ENCODE measurements around the gene ADORA1. TPM values are rescaled to one million over a fixed set of nuclear protein-coding genes. Genes with fewer than 3 reads are reported as not detected.
A peak's percentile ranks its signal among the peaks of the same experiment; 100 is the strongest.

The ADORA1 gene
- total RNA-seq, 2 experiments from 2014 or later, result not detected

DNA sequence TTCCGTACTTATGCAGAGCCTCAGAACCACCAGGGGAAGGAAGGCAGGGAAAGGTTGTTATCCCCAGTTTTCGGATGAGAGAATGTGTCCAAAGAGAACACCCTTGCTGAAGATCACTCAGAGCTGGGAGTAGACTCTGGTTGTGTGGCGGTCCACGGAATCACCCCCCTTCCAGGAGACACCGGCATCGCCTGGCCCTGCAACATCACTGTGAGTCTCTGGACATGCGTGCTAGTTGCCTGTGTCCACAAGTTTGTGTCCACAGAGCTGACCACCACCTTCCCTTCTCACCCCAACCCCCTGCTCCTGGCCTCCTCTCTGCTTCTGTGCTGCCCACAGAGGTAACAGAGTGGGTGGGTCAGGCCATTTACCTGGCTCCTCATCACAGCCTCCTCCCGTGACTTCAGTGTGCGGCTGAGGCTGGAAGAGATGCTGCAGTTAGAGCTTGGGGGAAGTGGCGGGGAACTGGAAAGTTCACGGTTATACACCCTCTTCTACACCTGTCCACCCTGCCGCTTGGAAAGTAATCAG is 40.8 kb downstream of the ADORA1 start:
- ATAC-seq (ENCODE audit: low read depth) (no peak), DNase-seq (no peak)
- Mint-ChIP-seq H3K36me3 (no peaks in the 10 kb centered on the region), H3K4me1 (peaks cover 2% of the 10 kb centered on the region), H3K27ac (no peak overlapping the region), H3K4me3 (no peak overlapping the region), H3K27me3 (peaks cover 11% of the 10 kb centered on the region), H3K9me3 (no peaks in the 10 kb centered on the region)
- POLR2A ChIA-PET, result no interaction called here

DNA sequence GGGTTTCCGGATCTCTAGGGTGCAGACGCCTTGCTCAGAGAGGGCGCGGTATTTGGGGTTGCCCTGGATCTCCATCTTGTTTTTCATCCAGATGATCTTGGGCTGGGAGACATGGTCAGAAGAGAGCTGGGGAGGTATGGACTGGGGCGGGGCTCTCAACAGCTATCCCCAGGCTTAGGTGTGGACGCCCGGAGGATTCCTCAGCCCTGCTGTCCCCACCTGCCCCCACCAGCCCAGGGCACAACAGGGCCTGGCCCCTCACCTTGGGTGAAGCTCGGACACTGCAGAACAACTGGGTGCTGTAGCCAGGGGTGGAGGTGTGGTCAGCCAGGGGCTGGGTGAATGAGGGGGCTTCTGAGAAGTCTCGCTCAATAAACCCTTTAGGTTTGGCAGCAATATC is 41.5 kb downstream of the ADORA1 start:
- POLR2A ChIA-PET, result no interaction called here
- ATAC-seq (ENCODE audit: low read depth) (no peak), DNase-seq (no peak)
- H3K4me1 Mint-ChIP-seq, result peaks cover 2% of the 10 kb centered on the region
- no peak overlapping the region for H3K27ac Mint-ChIP-seq
- no peaks in the 10 kb centered on the region for H3K9me3 Mint-ChIP-seq
- H3K27me3 Mint-ChIP-seq, result peaks cover 11% of the 10 kb centered on the region
- no peaks in the 10 kb centered on the region for H3K36me3 Mint-ChIP-seq
- no peak overlapping the region for H3K4me3 Mint-ChIP-seq

DNA sequence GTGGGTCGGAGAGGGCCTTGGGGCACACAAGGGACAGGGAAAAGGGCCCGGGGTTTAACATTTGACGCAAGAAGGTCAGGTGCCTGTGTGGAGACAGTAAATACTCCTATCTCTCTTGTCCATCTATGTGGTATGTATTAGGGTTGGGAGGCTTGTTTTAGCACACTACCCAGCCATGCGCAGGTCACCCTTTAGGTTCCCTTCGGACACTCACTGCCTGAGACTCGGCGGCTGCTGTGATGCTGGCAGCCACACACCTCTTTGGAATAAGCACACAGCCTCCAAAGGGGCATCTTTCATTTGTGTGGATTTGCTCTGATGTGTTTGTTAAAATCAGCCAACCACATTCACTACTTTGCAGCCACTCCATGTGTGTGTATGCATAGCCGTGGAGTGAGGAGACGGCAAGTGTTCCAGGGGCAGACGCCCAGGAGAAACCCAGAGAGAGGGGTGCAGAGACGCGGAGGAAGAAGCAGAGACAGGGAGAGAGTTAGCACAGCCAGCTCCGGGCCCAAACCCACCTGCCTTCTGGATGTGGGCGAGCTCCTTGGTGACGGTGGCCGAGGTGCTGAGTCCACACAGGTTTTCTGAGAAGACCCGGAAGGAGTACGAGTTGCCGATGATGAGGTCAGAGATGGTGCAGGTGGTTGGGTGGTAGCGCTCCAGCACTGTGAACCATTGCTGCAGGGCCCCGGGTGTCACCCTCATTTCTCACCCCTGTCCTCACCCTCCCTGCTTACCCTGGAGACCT is 42.4 kb downstream of the ADORA1 start:
- DNase-seq (no peak), ATAC-seq (ENCODE audit: low read depth) (no peak)
- H3K4me1 Mint-ChIP-seq, result peaks cover 2% of the 10 kb centered on the region
- no peak overlapping the region for H3K27ac Mint-ChIP-seq
- no peaks in the 10 kb centered on the region for H3K9me3 Mint-ChIP-seq
- H3K27me3 Mint-ChIP-seq, result peaks cover 11% of the 10 kb centered on the region
- no peaks in the 10 kb centered on the region for H3K36me3 Mint-ChIP-seq
- H3K4me3 Mint-ChIP-seq, result no peak overlapping the region
- POLR2A ChIA-PET, result no interaction called here

DNA sequence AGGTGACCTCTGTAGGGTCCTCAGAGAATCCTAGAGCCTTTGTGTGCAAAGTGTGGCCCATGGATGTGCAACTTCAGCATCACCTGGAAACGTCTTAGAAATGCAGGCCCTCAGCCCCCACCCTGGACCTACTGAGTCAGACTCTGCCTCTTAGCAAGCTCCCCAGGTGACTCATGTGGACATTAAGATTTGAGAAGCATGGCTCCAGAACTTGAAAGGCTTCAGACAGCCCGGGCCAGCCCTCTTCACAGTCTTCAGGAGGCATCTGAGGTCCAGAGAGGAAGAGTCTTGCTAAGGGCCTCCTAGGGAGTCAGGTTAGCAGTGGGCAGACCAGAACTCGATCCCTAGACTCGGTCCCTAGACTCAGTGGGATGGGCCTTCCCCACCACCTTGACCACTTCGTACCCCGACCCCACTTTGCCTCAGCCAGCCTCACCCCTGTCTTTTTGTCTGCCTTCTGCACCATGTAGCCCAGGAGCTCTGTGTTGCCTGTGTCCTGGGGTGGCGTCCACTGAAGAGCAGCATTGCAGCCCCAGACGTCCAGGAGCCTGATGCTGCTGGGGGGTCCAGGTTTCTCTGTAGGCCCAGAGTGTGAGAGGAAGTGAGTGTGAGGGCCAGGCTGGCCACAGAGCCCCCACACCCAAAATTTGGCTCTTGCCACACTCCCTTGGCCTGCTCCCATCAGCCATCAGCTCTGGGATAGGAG is 43.3 kb downstream of the ADORA1 start:
- no peak overlapping the region for H3K4me3 Mint-ChIP-seq
- H3K36me3 Mint-ChIP-seq, result no peaks in the 10 kb centered on the region
- POLR2A ChIA-PET, result no interaction called here
- DNase-seq, result no peak
- peaks cover 2% of the 10 kb centered on the region for H3K4me1 Mint-ChIP-seq
- no peak overlapping the region for H3K27ac Mint-ChIP-seq
- H3K27me3 Mint-ChIP-seq, result peaks cover 4% of the 10 kb centered on the region
- H3K9me3 Mint-ChIP-seq, result no peaks in the 10 kb centered on the region
- ATAC-seq (ENCODE audit: low read depth), result no peak

DNA sequence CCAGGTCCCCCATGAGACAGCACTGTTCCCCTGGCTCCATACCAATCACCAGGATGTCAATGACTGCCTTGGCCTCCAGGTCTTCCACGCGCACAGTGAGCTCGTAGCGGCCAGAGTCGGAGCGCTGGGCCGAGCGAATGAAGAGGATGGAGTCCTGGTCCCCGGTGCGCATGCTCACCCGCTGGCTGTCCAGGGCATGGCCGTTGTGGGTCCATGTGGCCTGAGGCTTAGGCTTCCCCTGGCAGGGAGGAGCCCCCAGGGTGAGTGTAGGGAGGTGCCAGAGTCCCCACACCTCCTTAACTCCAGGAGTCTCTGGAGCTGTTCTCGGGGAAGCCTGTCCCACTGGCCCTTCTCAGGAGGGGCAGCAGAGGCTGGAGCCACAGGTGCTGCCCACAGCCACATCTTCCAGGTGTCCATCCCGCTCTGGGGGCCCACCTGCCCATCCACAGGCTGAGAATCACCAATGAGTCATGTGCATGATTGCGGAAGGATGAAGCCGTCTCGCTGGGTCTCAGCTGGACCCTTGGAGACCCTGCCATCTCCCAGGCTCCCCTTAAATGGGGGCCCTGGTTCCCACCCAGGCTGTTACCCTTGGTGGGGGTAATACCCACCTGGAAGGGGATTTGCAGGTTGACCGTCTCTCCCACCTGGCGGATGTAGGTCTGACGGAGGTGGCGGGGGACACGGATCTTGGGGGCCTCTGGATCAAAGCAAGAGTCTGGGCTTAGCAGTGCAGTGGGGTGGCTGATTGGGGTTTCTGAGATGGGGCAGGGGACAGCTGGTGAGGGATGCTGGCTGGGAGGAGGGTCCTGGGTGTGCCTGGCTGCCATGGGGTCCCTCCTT is 44.0 kb downstream of the ADORA1 start:
- Mint-ChIP-seq H3K27ac (no peak overlapping the region), H3K36me3 (no peaks in the 10 kb centered on the region), H3K27me3 (peaks cover 4% of the 10 kb centered on the region), H3K4me1 (peaks cover 1% of the 10 kb centered on the region), H3K9me3 (no peaks in the 10 kb centered on the region), H3K4me3 (no peak overlapping the region)
- no peak for DNase-seq
- ATAC-seq (ENCODE audit: low read depth), result no peak
- POLR2A ChIA-PET, result interaction anchor here (1.0 kb wide), 1 partner anchor 132 kb away, joined by 4 read pairs; no protein-coding TSS in a partner anchor

DNA sequence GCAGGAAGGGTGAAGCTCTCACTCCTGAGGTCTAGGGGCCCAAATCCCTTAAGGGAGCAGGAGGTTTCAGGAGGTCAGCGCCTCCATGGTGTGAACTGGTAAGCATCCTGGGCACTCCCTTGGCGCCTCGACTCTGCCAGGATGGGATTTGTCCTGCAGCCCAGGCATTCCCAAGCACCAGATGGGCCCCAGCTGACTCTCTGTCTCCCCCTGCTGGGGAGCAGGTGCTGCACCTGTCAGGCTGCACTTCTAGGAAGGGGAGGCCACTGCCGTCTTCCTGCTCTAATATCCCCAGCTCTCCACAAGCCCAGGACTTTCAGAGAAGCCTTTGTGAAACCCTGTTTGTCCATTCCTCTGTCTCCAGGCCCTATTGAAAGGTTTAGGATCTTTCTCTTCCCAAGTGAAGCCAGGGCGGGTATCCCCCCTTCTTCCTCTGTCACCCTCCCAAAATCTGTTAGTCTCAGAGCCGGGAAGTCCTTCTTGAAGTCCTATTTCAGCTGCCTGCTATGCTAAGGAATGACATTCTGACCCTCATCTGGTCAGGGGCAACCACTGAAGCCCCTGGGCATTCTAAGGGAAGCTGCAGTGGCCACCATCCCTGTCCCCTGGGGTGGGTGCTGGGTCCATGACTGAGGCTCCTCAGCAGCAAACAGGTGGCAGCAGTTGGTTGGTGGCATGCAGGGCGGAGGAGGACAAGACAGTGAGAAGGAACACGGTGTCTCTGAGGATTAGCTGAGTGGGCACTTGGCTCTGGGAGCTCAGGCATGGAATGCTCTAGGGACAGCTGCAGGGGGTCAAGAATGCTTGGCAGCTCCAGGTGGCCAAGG is 44.9 kb downstream of the ADORA1 start:
- H3K27me3 Mint-ChIP-seq, result peaks cover 4% of the 10 kb centered on the region
- H3K4me3 Mint-ChIP-seq, result no peak overlapping the region
- no peak overlapping the region for H3K27ac Mint-ChIP-seq
- ATAC-seq (ENCODE audit: low read depth) (peak; percentile 65), DNase-seq (peak; percentile 65)
- no peaks in the 10 kb centered on the region for H3K9me3 Mint-ChIP-seq
- H3K36me3 Mint-ChIP-seq, result no peaks in the 10 kb centered on the region
- no peaks in the 10 kb centered on the region for H3K4me1 Mint-ChIP-seq
- POLR2A ChIA-PET, result interaction anchor here (1.0 kb wide), 1 partner anchor 133 kb away, joined by 4 read pairs; no protein-coding TSS in a partner anchor

DNA sequence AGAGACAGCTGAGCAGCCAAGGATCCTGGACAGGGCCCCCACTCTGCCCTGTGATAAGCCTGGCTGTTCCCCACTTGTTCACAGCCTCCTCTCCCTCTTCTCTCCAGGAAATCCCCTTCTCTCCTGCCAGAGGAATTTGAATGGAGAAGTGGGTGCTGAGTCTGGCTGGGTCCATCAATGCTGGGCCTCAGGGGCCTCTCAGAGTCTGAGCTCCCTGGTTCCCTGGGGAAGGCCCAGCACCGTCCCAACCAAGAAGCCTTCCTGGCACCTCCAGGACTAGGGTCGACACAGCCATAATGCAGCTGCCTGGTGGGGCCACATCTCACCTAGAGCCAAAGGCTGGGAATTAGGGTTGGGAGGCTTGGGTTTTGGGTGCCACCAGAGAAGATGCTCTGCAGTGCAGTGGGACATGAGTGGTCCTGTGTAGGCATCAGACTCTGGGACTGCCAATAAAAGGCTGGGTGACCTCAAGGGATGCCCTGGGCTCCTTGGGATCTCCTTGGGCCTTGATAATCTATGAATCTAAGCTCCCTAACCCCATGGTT is 45.6 kb downstream of the ADORA1 start:
- ATAC-seq (ENCODE audit: low read depth) (no peak), DNase-seq (no peak)
- Mint-ChIP-seq H3K4me1 (no peaks in the 10 kb centered on the region), H3K9me3 (no peaks in the 10 kb centered on the region), H3K4me3 (no peak overlapping the region), H3K27ac (no peak overlapping the region), H3K27me3 (peaks cover 4% of the 10 kb centered on the region), H3K36me3 (no peaks in the 10 kb centered on the region)
- POLR2A ChIA-PET, result interaction anchor here (1.0 kb wide), 1 partner anchor 133 kb away, joined by 4 read pairs; no protein-coding TSS in a partner anchor

DNA sequence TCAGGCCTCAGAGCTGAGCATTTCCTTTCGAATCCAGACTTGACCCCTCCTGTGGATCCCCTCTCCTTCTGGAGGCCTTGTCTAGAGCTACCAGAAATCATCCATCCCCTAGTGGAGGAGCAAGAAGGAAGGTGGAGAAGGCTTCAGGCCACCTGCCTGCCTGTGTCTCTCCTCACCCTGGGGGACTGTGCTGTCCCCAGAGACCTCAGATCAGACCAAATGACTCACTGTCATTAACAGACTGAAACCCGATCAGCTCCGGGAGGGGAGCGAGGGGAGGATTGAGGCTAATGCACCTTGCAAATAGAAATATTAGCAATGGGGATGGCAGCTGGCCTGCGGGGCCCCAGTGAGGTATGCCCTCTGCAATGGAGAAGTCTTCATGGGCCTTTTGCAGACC is 46.0 kb downstream of the ADORA1 start:
- POLR2A ChIA-PET, result no interaction called here
- no peak for DNase-seq
- Mint-ChIP-seq H3K27me3 (peaks cover 4% of the 10 kb centered on the region), H3K9me3 (no peaks in the 10 kb centered on the region), H3K4me3 (no peak overlapping the region), H3K36me3 (no peaks in the 10 kb centered on the region), H3K4me1 (no peaks in the 10 kb centered on the region), H3K27ac (no peak overlapping the region)
- no peak for ATAC-seq (ENCODE audit: low read depth)

DNA sequence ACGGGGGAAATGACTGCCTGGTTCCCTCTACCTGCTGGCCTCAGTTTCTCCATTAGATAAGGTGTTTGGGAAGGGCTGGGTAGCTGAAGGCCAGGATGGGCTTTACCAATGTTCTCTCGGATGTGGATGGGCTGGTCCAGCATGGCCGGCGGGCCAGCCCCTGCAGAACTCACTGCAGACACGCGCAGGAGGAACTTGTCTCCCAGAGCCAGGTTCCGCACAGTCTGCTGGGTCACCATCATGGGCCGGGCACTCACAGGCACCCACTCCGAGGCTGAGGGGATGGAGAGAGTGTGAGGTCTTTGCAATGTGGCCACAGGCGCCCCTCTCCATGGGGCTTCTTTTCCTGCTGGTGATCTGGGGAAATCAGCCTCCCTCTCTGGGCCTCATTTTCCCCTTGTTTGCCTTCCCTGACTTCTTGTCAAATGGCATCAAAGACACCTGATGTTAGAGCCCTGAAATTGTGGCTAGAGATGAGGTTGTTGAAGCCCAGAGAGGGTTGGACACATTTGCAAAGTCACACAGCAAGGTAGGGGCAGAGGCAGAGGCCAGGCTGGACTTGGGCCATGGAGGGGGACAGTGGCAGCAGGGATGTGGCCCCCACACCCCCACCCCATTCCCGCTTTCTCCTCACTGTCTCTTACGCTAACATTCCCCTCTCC is 46.9 kb downstream of the ADORA1 start:
- H3K36me3 Mint-ChIP-seq, result no peaks in the 10 kb centered on the region
- POLR2A ChIA-PET, result no interaction called here
- H3K27ac Mint-ChIP-seq, result no peak overlapping the region
- peaks cover 4% of the 10 kb centered on the region for H3K27me3 Mint-ChIP-seq
- no peak overlapping the region for H3K4me3 Mint-ChIP-seq
- DNase-seq (no peak), ATAC-seq (ENCODE audit: low read depth) (no peak)
- H3K4me1 Mint-ChIP-seq, result no peaks in the 10 kb centered on the region
- H3K9me3 Mint-ChIP-seq, result no peaks in the 10 kb centered on the region

DNA sequence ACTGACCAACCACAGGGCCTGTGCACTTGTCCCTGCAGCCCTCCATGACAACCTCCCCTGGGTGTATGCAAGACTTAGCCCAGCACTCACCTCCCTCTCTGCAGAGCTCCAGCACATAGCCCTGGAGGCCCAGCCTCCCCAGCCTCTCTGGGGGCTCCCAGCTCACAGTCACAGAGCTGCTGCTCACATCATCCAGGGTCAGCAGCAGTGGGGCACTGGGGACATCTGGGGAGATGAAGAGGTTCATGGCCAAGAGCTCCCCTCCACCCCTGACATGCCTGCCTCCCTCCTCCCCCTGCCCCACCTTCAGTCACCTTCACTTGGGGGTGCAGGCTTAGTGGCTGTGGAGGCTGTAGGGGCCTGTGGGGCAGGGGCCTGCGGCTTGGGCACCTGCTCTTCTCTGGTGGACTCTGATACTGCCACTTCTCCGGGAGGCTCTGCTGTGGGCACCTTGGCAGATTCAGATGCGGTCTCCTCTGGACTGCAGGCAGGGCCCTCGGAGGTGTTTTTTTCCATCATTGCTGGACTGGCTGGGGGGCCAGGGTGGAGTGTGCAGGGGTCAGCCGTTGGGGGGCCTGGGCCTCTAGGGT is 47.8 kb downstream of the ADORA1 start, which contains the start of gene MYBPH:
MYBPH (minus strand) TSS at position 590 of the 590 bp plus-strand sequence; CDS start at position 519, 71 bp downstream.
- POLR2A ChIA-PET, result no interaction called here
- H3K9me3 Mint-ChIP-seq, result no peaks in the 10 kb centered on the region
- no peak within 1 kb of the TSS for H3K4me3 Mint-ChIP-seq
- no peak for ATAC-seq (ENCODE audit: low read depth)
- H3K4me1 Mint-ChIP-seq, result no peaks in the 10 kb centered on the region
- peaks cover 4% of the 10 kb centered on the region for H3K27me3 Mint-ChIP-seq
- no peak within 1 kb of the TSS for H3K27ac Mint-ChIP-seq
- DNase-seq, result no peak
- H3K36me3 Mint-ChIP-seq, result no peaks in the 10 kb centered on the region

DNA sequence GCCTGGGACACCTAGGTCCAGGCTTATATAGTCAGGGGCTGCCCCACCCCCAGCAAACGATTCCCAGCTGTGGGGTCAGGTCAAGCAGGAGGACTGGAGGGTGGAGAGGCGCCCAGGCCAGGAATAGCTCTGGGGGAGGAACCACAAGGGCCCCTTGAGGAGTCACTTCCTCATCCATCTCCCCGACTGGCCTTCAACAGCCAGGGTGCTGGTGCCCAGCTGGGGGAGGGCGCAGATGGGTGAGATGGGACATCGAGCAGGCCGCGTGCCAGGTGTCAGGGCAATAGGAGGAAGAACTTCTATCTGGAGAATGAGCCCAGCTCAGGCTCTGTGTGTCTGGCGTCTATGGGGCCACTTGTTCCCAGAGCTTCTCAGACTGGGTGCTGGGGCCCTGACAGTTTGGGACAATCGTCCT is 48.3 kb downstream of the ADORA1 start:
- H3K27ac Mint-ChIP-seq, result no peak overlapping the region
- DNase-seq (no peak), ATAC-seq (ENCODE audit: low read depth) (no peak)
- peaks cover 4% of the 10 kb centered on the region for H3K27me3 Mint-ChIP-seq
- POLR2A ChIA-PET, result no interaction called here
- no peaks in the 10 kb centered on the region for H3K4me1 Mint-ChIP-seq
- H3K36me3 Mint-ChIP-seq, result no peaks in the 10 kb centered on the region
- no peaks in the 10 kb centered on the region for H3K9me3 Mint-ChIP-seq
- no peak overlapping the region for H3K4me3 Mint-ChIP-seq

All from activated naive CD8-positive, alpha-beta T cell treated with anti-CD3 and anti-CD28 coated beads, Interleukin-2, amount 10 ng/mL, durations not matched to agents 7 days and 5 days (primary cell).